Sigmoid colon (tissue), 3 donors: Measurements from ENCODE around the gene POP5.

Experiments
- POLR2A ChIP-seq, 2 donors: fragments of 450-650 bp; IDR thresholded peaks; one replicate each; pipeline ENCODE4 v1.6.1; 2016; ENCODE audit warnings: antibody characterized with exemption in 2 of 2, mild to moderate bottlenecking in 2 of 2, moderate library complexity in 2 of 2
- TF ChIP-seq, protein P1 (sequence below), 4 experiments: fragments of 450-650 bp in 3 of 4; fragments of 200-600 bp in 1 of 4; IDR thresholded peaks; one replicate each; pipeline ENCODE4 v1.5.1; 2016 to 2019; ENCODE audit warnings: antibody characterized with exemption in 4 of 4, mild to moderate bottlenecking in 3 of 4, moderate library complexity in 2 of 4

DNA sequence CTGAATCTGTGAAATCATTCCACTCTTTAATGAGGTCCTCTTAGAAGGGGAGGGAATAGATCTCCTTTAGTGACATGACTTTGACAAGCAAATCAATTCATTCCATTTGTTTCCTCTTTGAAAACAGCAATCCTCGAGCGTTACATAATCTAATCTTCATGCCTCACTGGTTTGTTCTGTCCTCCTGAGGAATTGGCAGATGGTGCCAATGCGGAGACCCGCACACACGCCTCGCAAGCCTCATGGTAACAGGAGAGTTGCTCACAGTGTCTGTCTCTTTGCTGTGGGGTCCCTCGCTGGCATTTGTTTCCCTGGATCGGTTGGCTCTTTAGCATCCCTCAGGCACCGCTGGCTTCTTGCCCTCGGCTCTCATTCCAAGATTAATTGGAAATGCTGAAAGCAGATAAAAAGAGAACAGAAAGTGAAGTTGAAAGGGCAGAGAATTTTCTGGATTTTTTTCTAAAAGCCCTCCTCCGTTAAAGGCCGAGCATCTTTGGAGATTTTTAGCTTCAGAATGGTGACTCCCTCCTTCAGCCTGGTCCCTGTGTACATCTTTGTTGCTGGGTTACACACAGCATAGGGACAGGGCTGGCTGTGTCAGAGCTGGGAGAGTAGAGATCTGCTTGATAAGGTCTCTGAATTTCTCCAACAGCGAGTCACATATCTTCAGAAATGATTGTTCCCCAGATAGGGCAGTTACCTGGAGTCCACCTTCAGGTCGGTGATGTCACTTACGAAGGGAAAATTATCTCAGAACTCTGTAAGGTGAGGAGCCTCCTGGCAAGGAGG, 49.1 kb upstream of the POP5 start:
- TF ChIP-seq, protein P1, sequence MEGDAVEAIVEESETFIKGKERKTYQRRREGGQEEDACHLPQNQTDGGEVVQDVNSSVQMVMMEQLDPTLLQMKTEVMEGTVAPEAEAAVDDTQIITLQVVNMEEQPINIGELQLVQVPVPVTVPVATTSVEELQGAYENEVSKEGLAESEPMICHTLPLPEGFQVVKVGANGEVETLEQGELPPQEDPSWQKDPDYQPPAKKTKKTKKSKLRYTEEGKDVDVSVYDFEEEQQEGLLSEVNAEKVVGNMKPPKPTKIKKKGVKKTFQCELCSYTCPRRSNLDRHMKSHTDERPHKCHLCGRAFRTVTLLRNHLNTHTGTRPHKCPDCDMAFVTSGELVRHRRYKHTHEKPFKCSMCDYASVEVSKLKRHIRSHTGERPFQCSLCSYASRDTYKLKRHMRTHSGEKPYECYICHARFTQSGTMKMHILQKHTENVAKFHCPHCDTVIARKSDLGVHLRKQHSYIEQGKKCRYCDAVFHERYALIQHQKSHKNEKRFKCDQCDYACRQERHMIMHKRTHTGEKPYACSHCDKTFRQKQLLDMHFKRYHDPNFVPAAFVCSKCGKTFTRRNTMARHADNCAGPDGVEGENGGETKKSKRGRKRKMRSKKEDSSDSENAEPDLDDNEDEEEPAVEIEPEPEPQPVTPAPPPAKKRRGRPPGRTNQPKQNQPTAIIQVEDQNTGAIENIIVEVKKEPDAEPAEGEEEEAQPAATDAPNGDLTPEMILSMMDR (IDR thresholded peaks at IDR 0.05), result no peak
- no peak for TF ChIP-seq POLR2A (IDR thresholded peaks at IDR 0.05)
